ENCODE results near the gene SLCO3A1.
"Not testable (repeated sequence)": the region's sequence is repeated elsewhere in the genome, so short reads cannot be mapped to it uniquely, and the experiment has no call there.

SLCO3A1 gene

GRCh38 chr15:92044203-92044909, 190.8 kb downstream of the SLCO3A1 start:
- no peak for FAIRE-seq

DNA sequence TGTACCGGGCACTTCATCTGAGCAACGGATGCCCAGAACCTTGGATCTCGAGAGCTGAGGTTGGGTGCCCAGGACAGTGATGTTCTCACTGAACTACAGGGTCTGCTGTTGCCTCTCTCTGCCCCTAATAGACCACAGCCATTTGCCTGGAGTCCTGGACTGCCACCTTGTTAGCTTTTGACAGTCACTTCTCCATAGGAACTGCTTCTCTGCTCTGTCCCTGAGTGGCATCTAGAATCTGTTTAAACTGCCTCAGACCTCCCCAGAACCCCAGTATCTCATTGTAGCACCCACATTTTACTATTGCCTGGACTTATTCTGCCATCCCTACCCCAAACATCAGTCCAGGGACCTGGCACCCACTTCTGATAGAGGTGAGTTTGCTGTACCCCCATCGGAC, 194.4 kb downstream of the SLCO3A1 start:
- FAIRE-seq = no peak

- no peak for FAIRE-seq
Observed at GRCh38 chr15:92048739-92049138, 195.2 kb downstream of the SLCO3A1 start.

DNA sequence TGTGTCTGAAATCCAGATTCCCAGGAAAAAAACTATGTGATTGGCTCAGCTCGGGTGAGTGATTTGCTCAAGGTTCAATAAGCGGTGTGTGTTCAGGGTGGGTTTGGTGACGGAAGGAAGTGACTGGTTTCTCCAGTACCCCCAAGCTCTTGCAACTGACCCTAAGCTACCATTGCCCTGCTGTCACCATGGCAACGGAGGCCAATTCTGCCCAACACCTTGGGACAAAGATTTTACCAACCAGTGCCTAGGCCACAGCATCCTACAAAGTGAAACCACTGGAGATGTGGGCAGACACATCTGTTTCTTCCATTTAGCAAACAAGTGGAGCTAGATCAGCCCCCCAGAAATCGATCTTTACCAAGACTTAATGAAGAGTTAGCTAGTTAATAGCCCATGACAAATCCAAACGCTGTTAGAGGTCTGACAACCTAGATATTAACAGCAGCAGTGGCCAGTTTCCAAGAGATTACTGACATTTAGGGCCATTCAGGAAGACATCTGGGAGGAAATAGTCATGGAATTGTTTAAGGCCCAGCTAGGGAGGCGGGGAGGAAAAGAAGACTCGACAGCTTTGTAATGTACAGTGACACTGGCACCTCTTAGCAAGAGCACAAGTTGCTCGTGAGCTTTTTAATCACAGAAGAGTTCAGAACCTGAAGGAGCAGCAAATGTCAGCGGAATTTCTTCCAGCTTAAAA, 195.9 kb downstream of the SLCO3A1 start:
- FAIRE-seq = peak; percentile 61

DNA sequence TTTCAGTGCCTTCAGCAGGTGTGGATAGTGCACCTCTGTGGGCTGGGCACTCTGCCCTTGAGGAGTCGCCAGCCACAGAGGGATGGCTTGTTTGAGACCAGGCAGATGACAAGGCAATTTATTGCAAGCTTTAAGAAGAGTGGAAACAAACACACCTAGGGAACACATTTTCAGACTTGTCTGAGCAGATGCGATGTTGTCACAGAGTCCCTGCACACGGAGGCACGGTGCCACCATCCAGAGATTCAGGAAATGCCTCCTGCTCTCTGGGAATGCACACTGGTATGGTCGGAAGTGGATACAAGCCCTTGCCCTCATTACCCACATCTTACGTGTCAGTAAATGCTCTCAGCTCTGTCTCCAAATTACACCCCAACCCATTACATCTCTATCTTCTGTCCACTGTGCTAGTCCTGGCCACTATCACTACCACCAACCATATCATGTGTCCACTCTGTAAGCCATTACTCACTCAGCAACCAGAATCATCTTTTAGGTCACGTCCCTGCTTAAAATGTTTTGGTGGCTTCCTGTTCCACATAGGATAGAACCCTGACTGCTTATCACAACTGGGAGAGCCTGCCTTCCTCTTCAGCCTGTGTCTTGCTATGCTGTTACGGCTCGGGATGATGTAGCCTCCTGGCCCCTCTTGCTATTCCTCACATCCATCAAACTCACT, 196.9 kb downstream of the SLCO3A1 start:
- no peak for FAIRE-seq

DNA sequence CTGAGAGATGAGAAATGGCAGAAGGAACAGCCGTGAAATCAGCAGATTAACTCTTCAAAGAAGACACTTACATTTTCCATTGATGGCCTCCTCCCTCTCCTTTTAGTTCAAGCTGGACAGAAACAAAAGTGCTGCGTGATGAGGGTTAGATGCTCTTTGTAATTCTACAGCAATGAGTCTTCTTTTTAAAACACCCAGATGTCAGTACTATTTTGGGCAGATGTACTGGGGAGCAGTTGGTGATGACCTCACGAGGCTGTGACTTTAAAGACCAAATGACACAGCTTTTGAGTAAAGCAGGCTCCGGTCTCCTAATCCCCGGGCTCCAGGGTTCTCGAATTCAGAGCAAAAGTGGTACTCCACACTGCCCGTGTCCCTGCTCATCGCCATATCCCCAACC, 198.2 kb downstream of the SLCO3A1 start:
- FAIRE-seq = no peak

DNA sequence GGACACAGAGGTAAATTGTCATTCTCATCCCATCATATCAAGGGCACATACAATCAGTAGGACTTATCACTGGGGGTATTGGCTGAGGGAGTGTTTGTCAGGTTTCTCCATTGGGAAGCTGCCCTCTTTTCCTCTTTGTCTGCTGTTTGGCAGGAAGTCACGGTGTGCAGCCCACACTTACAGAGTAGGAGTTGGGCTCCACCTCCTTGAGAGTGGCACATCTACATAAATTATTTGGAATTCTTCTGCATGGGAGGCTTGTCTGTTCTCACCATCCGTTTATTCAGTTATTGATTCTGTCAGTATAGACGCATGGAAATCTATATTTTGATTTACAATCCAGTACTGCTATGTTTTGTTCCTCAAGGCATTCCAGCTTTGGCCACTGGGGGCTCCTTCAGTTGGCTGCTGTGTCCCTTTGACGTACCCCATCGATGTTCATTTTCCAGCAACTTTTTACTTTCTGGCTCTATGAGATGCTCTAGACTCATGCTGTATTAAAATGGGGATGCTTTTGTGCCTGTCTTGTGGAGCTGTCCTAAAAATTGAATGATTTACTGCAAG, 200.3 kb downstream of the SLCO3A1 start:
- FAIRE-seq = no peak

DNA sequence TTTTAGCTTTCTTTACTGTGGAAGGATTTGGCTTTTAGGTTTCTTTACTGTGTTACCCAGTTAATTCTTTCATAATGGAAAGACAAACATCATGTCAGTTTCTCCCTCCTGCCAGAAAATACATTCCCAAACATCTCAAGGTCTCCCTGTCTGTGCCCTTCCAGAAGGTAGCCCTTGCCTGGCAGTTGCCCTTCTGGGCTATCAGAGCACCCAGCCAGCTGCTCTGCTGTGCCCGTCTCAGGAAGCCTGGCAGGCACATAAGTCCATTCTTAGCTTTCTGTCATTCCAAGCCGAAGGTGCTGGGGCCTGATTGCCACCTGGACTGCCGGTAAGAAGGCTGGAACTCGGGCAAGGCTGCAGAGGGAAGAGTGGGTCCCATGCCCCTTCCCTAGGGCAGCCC, 203.4 kb downstream of the SLCO3A1 start:
- no peak for FAIRE-seq

DNA sequence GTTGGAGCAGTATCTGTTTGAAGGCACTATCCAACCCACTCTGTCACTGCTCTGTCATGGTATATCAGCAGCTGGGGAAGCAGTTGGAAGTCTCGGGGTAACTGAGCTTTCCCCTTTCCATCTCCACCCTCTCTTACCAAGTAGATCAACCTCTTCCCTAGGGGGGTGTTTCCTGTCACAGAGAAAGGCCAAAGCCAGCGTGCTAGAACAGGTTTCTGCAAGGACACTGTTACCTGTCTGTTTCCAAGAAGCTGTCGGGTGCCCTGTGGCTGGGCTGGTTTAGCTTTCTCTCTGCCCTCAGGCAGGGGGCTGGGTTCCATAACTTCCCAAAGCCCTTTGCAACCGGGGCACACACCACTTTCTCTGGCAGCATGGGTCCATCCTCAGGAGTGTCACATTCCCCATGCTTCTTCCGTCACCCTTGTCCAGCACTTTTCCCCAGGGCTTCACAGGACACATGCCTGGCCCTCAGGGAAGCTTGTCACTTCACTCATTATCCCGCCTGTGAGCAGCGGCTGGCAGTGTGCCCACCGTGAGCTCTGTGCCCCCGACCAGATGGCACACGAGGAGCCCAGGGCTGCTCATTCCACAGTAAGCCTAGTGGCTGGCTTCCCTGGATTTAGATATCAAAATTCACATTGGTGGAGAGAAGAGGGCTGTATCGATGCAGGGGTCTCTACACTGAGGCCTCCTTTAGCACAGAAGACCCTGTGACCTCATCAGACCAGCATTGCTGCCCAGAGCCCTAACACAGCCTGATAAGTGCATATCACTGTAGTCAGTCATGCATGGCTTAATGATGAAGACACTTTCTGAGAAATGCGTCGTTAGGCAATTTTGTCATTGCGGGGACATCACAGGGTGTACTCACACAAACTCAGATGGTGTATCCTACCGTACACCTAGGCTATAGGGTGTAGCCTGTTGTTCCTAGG, 205.8 kb downstream of the SLCO3A1 start:
- FAIRE-seq = no peak

DNA sequence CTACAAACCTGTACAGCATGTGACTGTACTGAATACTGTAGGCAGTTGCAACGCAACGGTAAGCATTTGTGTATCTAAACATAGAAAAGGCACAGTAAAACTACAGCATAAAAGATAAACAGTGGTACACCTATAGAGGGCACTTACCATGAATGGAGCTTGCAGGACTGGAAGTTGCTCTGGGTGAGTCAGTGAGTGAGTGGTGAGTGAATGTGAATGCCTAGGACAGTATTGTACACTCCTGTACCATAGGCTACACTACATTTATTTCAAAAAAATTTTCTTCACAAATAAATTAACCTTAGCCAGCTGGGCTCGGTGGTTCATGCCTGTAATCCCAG, 206.4 kb downstream of the SLCO3A1 start:
- FAIRE-seq = not testable (repeated sequence)

- no peak for FAIRE-seq
Observed at GRCh38 chr15:92061511-92062195, 208.1 kb downstream of the SLCO3A1 start.

DNA sequence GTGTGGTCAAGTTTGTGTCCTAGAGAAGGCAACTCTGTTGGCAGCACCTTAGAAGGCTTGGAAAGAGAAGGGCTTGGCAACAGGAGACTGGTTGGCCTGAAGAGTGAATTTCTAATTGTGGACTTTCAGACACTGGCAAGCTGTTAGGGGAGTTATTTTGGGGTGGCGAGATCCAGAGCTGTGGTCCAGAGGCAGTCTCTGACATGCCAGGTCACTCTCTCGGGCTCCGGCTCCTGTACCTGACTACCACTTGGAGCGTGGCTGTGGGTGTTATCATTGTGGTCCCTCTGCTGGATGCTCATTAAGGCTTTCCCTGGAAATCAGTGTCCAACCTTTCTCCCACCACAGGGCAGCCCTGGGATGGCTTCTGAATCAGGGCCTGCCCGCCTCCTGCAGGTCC, 209.0 kb downstream of the SLCO3A1 start:
- FAIRE-seq = no peak

DNA sequence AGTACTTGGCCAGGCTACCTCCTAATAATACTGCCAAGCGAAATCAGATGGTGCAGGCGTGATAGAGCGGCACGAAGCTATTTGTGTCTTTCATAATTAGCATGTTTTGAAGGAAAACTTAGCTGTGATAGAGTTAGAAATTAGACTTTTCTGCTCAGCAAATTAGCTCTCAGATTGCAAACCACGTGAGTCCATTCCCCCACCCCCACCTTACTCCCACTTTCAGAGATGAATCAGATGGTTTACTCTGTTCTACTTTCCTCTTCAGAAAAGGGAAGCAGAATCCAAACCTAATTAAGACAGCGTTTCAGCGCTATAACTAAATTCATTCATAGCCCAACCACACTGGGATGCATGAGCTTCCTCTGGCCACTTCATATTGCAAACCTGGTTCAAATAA, 214.6 kb downstream of the SLCO3A1 start:
- no peak for FAIRE-seq

GRCh38 chr15:92069308-92070250, 216.1 kb downstream of the SLCO3A1 start:
- no peak for FAIRE-seq

DNA sequence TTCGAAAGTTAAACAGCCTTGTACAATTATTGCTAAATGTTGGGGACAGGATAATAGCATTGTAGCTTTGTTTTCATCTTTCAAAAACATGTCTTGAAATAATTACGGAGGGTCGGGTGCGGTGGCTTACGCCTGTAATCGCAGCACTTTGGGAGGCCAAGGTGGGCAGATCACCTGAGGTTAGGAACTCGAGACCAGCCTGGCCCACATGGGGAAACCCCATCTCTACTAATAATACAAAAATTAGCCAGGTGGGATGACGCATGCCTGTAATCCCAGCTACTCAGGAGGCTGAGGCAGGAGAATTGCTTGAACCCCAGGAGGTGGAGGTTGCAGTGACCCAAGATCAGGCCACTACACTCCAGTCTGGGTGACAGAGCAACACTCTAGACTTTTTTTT, 216.7 kb downstream of the SLCO3A1 start:
- not testable (repeated sequence) for FAIRE-seq

- no peak for FAIRE-seq
Observed at GRCh38 chr15:92071045-92071634, 217.6 kb downstream of the SLCO3A1 start.

GRCh38 chr15:92073044-92073785, 219.7 kb downstream of the SLCO3A1 start:
- FAIRE-seq = no peak

DNA sequence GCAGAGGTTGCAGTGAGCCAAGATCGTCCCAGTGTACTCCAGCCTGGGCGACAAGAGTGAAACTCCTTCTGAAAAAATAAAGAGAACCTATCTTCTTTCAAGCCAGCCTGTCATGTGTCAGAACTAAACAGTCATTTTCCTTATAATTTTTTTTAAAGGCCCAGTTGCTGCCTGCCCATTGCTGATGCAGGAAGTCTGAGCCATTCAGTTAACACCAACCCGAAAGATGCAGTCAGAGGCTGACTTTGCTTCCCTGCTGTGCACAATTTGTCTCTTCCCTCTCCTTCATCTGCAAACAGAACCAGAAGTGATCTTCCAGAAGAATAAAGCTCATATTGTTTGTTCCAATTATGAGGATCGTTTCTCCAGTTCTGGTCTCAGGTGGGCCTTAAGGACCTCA, 220.6 kb downstream of the SLCO3A1 start:
- no peak for FAIRE-seq

GRCh38 chr15:92074646-92075045, 221.1 kb downstream of the SLCO3A1 start:
- FAIRE-seq = no peak

- FAIRE-seq = no peak
Observed at GRCh38 chr15:92075764-92076163, 222.3 kb downstream of the SLCO3A1 start.

Measured in islet of Langerhans (tissue), 1 donor.